GM12864 (cell line): ENCODE measurements around the gene BAIAP2.

ENCODE experiments used
- DNase-seq: peaks from one replicate; pipeline ENCODE4 v3.0.0-alpha.2; 2011; ENCODE audit warnings: low read depth
- H3K4me3 ChIP-seq: 2 replicates; pipeline ENCODE4 v1.5.1; 2011; ENCODE audit warnings: mild to moderate bottlenecking, low read depth, low read length, control low read depth
- TF ChIP-seq, protein P1 (sequence below): IDR thresholded peaks from 2 replicates; pipeline ENCODE4 v1.5.1; 2011; ENCODE audit warnings: low read depth, mild to moderate bottlenecking, moderate library complexity, low read length, control low read depth, inconsistent platforms; ENCODE audit errors: missing control alignments

Gene BAIAP2

DNA sequence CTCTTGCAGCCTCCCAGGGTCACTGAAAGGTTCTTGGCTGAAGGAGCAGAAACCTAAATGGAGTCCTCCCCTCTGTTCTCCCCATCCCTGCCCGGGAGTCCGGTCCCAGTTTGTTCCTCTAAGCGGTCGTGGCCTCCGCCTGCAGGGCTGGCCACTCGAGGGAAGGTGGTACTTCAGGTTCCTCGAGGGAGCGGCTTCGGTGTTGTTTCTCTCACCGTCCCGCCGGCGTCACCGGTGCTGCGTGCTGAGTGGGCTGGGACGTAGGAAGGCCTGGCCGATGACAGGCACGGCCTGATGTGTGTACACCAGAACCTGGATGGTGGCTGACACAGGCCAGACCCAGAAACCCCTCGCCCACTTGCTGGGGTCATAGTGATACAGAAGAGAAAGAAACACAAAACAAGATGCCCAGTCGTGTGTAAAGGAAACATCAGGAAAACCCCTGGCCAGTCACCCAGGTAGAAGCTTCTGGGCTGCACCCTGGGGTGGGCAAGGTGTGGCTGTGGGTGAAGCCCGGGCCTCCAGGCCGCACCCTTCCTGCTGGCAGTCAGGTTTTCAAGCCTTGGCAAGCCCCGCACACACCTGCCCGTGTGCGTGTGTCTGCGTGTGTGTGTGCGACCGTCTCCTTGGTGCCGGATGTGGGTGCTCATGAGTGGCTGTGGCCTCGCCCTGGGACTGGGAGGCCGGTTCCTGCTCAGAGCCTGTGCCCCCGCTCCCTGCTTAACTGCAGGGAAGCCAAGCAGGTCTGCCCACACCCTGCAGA lies 52.0 kb downstream of the BAIAP2 start:
- H3K4me3 ChIP-seq = no peak overlapping the region
- no peak for DNase-seq
- TF ChIP-seq, protein P1, sequence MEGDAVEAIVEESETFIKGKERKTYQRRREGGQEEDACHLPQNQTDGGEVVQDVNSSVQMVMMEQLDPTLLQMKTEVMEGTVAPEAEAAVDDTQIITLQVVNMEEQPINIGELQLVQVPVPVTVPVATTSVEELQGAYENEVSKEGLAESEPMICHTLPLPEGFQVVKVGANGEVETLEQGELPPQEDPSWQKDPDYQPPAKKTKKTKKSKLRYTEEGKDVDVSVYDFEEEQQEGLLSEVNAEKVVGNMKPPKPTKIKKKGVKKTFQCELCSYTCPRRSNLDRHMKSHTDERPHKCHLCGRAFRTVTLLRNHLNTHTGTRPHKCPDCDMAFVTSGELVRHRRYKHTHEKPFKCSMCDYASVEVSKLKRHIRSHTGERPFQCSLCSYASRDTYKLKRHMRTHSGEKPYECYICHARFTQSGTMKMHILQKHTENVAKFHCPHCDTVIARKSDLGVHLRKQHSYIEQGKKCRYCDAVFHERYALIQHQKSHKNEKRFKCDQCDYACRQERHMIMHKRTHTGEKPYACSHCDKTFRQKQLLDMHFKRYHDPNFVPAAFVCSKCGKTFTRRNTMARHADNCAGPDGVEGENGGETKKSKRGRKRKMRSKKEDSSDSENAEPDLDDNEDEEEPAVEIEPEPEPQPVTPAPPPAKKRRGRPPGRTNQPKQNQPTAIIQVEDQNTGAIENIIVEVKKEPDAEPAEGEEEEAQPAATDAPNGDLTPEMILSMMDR = no peak

DNA sequence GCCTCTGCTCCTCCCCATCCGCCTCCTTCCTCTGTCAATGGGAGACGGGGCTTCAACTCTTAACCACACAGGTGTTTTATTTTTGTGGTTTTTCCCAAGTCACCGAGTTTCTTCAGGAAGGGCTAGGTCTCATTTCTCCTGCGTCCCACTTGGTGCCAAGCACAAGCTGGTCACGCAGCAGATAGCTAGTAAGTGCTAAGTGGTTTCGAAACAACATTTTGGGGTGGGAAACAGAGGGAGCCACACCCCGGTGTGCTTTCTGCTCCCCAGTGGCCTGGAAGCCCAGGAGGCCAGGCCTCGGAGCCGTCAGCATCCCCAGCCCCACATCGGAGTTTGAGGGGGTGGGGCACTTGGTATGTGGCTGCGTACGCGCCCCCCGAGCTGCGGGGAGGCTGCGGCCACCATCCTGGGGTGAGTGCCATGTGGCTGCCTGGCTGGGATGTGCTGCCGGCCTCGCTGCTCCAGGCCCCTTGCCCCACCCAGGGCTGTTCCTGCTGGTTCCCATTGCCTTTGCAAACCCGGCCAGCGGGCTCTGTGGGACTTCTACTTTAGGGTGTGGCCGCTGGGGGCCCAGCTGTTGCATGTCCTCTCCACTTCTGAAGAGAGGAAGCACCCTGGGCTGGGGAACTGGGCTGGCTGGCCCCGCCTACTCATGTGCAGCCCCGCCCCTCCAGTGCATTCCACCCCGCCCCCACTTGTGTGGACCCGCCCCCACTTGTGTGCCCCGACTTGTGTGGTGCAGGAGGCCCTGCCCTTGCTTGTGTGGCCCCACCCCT lies 55.6 kb downstream of the BAIAP2 start:
- no peak for DNase-seq
- TF ChIP-seq, protein P1 = no peak
- no peak overlapping the region for H3K4me3 ChIP-seq

DNA sequence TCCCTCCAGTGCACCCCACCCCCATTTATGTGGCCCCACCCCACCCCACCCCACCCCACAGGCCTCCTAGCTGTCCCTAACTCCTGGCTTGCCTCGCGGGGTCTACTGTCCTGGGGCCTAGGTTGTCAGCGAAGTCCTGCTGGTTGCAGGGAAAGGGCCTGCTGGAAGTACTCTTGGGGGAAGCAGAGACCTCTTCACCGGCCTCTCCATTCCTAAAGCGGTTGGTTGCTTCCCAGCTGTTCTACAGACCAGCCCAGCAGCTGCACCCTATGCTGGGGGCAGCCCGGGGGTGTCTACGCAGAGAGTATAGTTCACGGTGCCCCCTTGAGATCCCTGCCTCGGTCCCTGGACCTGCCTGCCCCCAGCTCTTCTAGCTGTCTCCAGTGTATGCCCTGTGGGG lies 56.2 kb downstream of the BAIAP2 start:
- TF ChIP-seq, protein P1 = no peak
- no peak for DNase-seq
- no peak overlapping the region for H3K4me3 ChIP-seq

DNA sequence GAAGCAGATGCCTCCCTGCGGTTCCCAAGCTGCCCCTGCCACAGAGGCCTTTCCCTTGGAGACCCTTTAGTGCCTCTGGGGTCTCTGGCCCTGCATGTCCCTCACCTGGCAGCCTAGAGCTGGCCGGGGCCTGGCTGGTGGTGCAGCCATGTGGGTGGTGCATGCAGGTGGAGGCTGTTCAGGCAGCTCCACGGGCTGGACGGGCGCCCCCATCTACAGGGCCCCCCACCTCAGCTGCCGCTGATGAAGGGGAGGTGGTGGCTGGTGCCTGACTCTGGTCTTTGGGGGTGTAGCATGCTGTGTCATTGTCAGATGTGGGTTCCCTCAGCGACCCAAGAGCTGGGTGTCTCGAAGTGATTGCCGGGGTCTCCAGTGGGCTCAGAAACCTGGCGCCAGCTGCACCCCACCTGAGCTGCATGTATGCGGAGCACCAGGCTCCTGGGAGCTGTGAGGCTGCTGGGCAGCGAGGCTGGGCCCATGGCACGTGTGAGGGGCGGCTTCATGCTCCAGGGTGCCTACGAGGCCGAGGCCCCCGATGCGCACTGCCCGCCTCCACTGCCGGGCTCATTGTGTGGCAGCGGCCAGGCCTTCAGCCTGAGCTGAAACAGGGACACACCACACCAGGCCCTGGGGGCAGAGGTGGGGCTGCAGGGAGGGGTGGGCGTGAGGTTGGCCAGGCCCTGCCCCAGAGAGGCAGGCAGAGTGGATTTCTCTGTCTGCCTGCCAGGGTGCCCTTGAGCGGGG lies 57.0 kb downstream of the BAIAP2 start:
- H3K4me3 ChIP-seq = no peak overlapping the region
- TF ChIP-seq, protein P1 = no peak
- no peak for DNase-seq

DNA sequence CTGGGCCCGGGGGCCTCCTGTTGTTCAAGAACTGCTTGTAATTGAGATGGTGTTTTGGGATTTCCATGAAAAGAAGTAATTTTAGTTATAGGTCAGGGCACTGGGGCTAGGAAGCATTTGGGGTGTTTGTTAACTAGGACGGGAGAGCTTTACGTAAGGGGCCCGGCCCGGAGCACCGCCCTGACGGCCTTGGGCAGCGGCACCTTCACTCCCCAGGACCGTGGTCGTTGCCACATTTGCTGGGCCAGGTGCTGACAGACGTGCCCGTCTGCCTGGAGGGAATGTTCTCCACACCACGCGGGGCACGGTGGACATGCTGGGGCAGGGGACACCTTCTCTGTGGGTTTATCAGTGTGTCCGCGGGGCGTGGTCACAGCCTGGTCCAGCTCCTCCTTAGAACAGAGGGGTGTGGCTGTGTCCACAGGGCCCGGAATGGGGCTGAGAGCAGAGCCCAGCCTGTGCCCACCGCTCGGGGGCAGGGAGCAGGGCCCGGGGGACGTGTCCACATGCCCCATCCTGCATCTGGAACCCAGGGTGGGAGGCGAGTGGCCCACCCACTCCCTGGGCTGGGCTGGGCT lies 57.7 kb downstream of the BAIAP2 start:
- no peak overlapping the region for H3K4me3 ChIP-seq
- TF ChIP-seq, protein P1 = no peak
- DNase-seq = no peak

DNA sequence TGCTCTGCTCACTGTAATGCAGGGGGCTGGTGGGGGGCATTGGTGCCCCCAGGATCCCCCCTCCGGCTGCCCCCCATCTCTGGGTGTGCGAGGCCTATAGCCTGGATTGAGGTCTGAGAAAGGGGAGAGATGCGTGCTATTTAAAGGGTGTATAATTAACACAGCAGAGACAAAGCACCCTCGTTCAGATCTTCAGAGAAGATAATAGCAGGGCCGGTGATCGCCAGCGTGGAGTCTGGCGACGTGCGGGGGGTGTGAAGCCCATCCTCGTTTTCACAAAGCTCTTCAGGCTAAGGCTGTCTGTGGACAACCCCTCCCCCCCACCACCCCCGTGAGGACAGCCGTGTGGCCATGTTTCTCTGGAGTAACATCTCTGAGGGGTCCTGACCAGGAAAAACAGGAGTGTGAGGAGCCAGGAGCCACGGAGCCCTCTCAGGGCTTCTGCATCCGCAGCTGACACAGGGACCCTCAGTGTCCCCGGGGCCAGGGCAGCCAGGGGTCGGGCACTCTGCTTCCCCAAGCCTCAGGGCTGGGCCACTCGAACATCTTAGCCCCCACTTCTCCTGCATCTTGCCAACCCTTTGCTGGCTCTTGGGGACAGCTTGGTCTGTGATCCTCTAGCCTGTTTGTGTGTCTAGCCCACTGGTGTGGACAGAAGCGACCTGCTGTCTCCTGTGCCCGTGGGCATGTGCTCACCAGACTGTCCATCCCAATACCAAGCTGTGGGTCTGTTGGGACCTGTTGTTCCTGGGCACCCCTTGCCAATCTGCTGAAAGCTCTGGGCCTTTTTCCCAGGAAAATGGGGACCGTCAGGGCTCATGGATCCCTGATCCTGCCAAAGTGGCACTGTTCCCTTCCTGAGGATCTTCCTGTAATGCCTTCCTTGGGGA lies 58.9 kb downstream of the BAIAP2 start:
- no peak overlapping the region for H3K4me3 ChIP-seq
- no peak for DNase-seq
- TF ChIP-seq, protein P1 = no peak
